H1 (cell line): ENCODE results near the gene CFDP1. TPM values are rescaled to one million over a fixed set of nuclear protein-coding genes. Genes with fewer than 3 reads are reported as not detected.

Experiments
- CTCF ChIA-PET: fragments of 300-600 bp; sonication (Branson Sonifier 250); formaldehyde crosslinking; loops from one replicate; lab custom pipeline; 2021; ENCODE audit not compliant: partially characterized antibody; lab: Charles Lee
- POLR2A ChIA-PET: fragments of 300-600 bp; sonication (Branson Sonifier 250); formaldehyde crosslinking; loops from one replicate; lab custom pipeline; 2021; ENCODE audit warnings: inconsistent platforms; ENCODE audit not compliant: partially characterized antibody; lab: Charles Lee
- DNase-seq, 2 experiments: peaks; one replicate each; pipeline versions ENCODE4 v3.0.0 to v3.0.0-alpha.2; 2010 to 2022; ENCODE audit warnings: low spot score in 2 of 2, low read depth in 1 of 2, mixed read lengths in 1 of 2
- FAIRE-seq: peaks from 2 replicates; lab custom pipeline; 2011; peaks lifted over from hg19 to GRCh38; lab: Jason Lieb, UNC
- H2AFZ ChIP-seq: 2 replicates; pipeline ENCODE4 v1.8.1; 2012; ENCODE audit warnings: low read length, inconsistent platforms
- H2AK5ac ChIP-seq: 2 replicates; pipeline ENCODE4 v1.6.1; 2013; ENCODE audit warnings: low read depth, low read length
- H2BK120ac ChIP-seq: replicated peaks from 2 replicates; pipeline ENCODE3; 2013; ENCODE audit warnings: low read depth, low read length, inconsistent platforms
- H2BK12ac ChIP-seq: 2 replicates; pipeline ENCODE4 v1.6.1; 2013; ENCODE audit warnings: low read depth, low read length
- H2BK15ac ChIP-seq: 2 replicates; pipeline ENCODE4 v1.6.1; 2013; ENCODE audit warnings: low read length
- H2BK20ac ChIP-seq: 2 replicates; pipeline ENCODE4 v1.6.1; 2013; ENCODE audit warnings: low read length
- H2BK5ac ChIP-seq: 2 replicates; pipeline ENCODE4 v1.6.1; 2013; ENCODE audit warnings: low read depth, low read length
- H3K14ac ChIP-seq: 2 replicates; pipeline ENCODE4 v1.6.1; 2013; ENCODE audit warnings: inconsistent platforms; ENCODE audit not compliant: insufficient read length
- H3K18ac ChIP-seq: 2 replicates; pipeline ENCODE4 v1.6.1; 2013; ENCODE audit warnings: low read length; ENCODE audit errors: extremely low read depth
- H3K23ac ChIP-seq: 2 replicates; pipeline ENCODE4 v1.6.1; 2013; ENCODE audit warnings: inconsistent platforms; ENCODE audit not compliant: insufficient read length
- H3K23me2 ChIP-seq: 2 replicates; pipeline ENCODE4 v1.6.1; 2013; ENCODE audit warnings: low read depth, low read length
- H3K27ac ChIP-seq: 2 replicates; pipeline ENCODE4 v1.6.1; 2011; ENCODE audit warnings: low read depth, low read length, inconsistent platforms
- H3K27me3 ChIP-seq, 4 experiments: replicated peaks in 1 of 4; 1 replicate in 1 of 4; 2 replicates in 3 of 4; pipeline versions ENCODE4 v1.6.1 to v1.8.1; 2011 to 2013; ENCODE audit warnings: low read length in 3 of 4, mild to moderate bottlenecking in 3 of 4, inconsistent platforms in 2 of 4, mixed read lengths in 2 of 4, moderate library complexity in 1 of 4; ENCODE audit not compliant: control insufficient read depth in 3 of 4, insufficient read depth in 3 of 4; ENCODE audit errors: extremely low read depth in 1 of 4
- H3K36me3 ChIP-seq, 4 experiments: 2 replicates each; pipeline versions ENCODE4 v1.6.1 to v1.8.1; 2011 to 2013; ENCODE audit warnings: mild to moderate bottlenecking in 4 of 4, low read length in 3 of 4, moderate library complexity in 2 of 4, control low read depth in 1 of 4, inconsistent platforms in 1 of 4; ENCODE audit not compliant: insufficient read depth in 4 of 4, control insufficient read depth in 2 of 4
- H3K4ac ChIP-seq: replicated peaks from 2 replicates; pipeline ENCODE3; 2013; ENCODE audit warnings: low read length, low read depth, mixed read lengths, inconsistent platforms; ENCODE audit not compliant: insufficient read length
- H3K4me1 ChIP-seq, 4 experiments: replicated peaks in 1 of 4; 1 replicate in 1 of 4; 2 replicates in 3 of 4; pipeline versions ENCODE4 v1.6.1 to v1.8.1; 2011 to 2013; ENCODE audit warnings: low read length in 3 of 4, inconsistent platforms in 2 of 4, mixed read lengths in 1 of 4; ENCODE audit not compliant: insufficient read depth in 4 of 4, control insufficient read depth in 3 of 4
- H3K4me2 ChIP-seq, 2 experiments: 2 replicates each; pipeline versions ENCODE4 v1.6.1 to v1.8.1; 2011 to 2013; ENCODE audit warnings: low read depth in 2 of 2, low read length in 2 of 2, control low read depth in 1 of 2, inconsistent platforms in 1 of 2, mild to moderate bottlenecking in 1 of 2; ENCODE audit not compliant: insufficient read depth in 1 of 2
- H3K4me3 ChIP-seq, 4 experiments: fragments of 200-600, 300-600 bp in 1 of 4; sonication (generic), shearing (Covaris generic), sonication (Bioruptor Twin) in 1 of 4; 2 replicates each; pipeline versions ENCODE4 v1.5.1 to v1.8.1; 2011 to 2016; ENCODE audit warnings: low read length in 4 of 4, low read depth in 3 of 4, control low read depth in 2 of 4, inconsistent platforms in 2 of 4, mild to moderate bottlenecking in 2 of 4, mixed read lengths in 1 of 4, moderate library complexity in 1 of 4; ENCODE audit not compliant: insufficient read depth in 2 of 4; ENCODE audit errors: extremely low read depth in 1 of 4
- H3K56ac ChIP-seq: replicated peaks from 2 replicates; pipeline ENCODE3; 2013; ENCODE audit warnings: low read depth, mild to moderate bottlenecking, mixed read lengths, low read length, inconsistent platforms; ENCODE audit not compliant: insufficient read length
- H3K79me1 ChIP-seq: 2 replicates; pipeline ENCODE4 v1.6.1; 2013; ENCODE audit warnings: low read depth, low read length, control low read depth
- H3K79me2 ChIP-seq, 2 experiments: 2 replicates each; pipeline versions ENCODE4 v1.6.1 to v1.8.1; 2012 to 2013; ENCODE audit warnings: low read length in 2 of 2, mild to moderate bottlenecking in 2 of 2, inconsistent platforms in 1 of 2; ENCODE audit not compliant: insufficient read depth in 2 of 2, control insufficient read depth in 1 of 2
- H3K9ac ChIP-seq, 4 experiments: replicated peaks in 1 of 4; 1 replicate in 1 of 4; 2 replicates in 3 of 4; pipeline versions ENCODE4 v1.6.1 to v1.8.1; 2011 to 2013; ENCODE audit warnings: low read depth in 3 of 4, low read length in 3 of 4, control low read depth in 2 of 4, mild to moderate bottlenecking in 2 of 4, moderate library complexity in 2 of 4, inconsistent platforms in 1 of 4; ENCODE audit errors: extremely low read depth in 1 of 4
- H3K9me3 ChIP-seq, 2 experiments: 2 replicates each; pipeline versions ENCODE4 v1.6.1 to v1.8.1; 2012 to 2013; ENCODE audit warnings: mild to moderate bottlenecking in 2 of 2, moderate library complexity in 2 of 2, control low read depth in 1 of 2, inconsistent platforms in 1 of 2, low read depth in 1 of 2, low read length in 1 of 2, mixed read lengths in 1 of 2; ENCODE audit not compliant: insufficient read depth in 2 of 2
- H4K20me1 ChIP-seq, 2 experiments: replicated peaks in 1 of 2; 2 replicates each; pipeline versions ENCODE3 to v1.8.1; 2011 to 2013; ENCODE audit warnings: inconsistent platforms in 2 of 2, low read length in 2 of 2, mild to moderate bottlenecking in 1 of 2; ENCODE audit not compliant: insufficient read depth in 2 of 2, control insufficient read depth in 1 of 2
- H4K5ac ChIP-seq: 2 replicates; pipeline ENCODE4 v1.6.1; 2013; ENCODE audit warnings: low read length, low read depth, mixed read lengths, inconsistent platforms; ENCODE audit not compliant: insufficient read length
- H4K8ac ChIP-seq: 2 replicates; pipeline ENCODE4 v1.8.0; 2013; ENCODE audit warnings: mild to moderate bottlenecking, moderate library complexity, low read length, inconsistent platforms; ENCODE audit not compliant: insufficient read depth; ENCODE audit errors: extremely low read depth
- H4K91ac ChIP-seq: replicated peaks from 2 replicates; pipeline ENCODE3; 2013; ENCODE audit warnings: low read length, mixed read lengths, inconsistent platforms; ENCODE audit not compliant: insufficient read length
- ASH2L ChIP-seq: fragments of 200-600, 300-600 bp; sonication (generic); IDR thresholded peaks from one replicate; pipeline ENCODE4 v1.7.1; 2017; ENCODE audit warnings: low read length
- BACH1 ChIP-seq: IDR thresholded peaks from 2 replicates; pipeline ENCODE4 v1.6.1; 2012; ENCODE audit warnings: low read length, improper control_type of control experiment
- BRCA1 ChIP-seq: IDR thresholded peaks from 2 replicates; pipeline ENCODE4 v1.6.1; 2012; ENCODE audit warnings: low read depth, low read length, improper control_type of control experiment
- CEBPB ChIP-seq: IDR thresholded peaks from 2 replicates; pipeline ENCODE4 v1.6.1; 2012; ENCODE audit warnings: low read depth, low read length
- GABPA ChIP-seq: IDR thresholded peaks from 2 replicates; pipeline ENCODE4 v1.6.1; 2011; ENCODE audit warnings: mild to moderate bottlenecking, low read length, moderate library complexity, borderline replicate concordance; ENCODE audit not compliant: insufficient read depth
- KDM1A ChIP-seq: fragments of 200-600, 300-600 bp; sonication (generic); IDR thresholded peaks from 2 replicates; pipeline ENCODE4 v1.7.1; 2016; ENCODE audit warnings: mild to moderate bottlenecking, low read length, borderline replicate concordance
- MAFK ChIP-seq: IDR thresholded peaks from 2 replicates; pipeline ENCODE4 v1.6.1; 2012; ENCODE audit warnings: low read depth, mild to moderate bottlenecking, improper control_type of control experiment, low read length
- SAP30 ChIP-seq: fragments of 300-600 bp; sonication (generic); IDR thresholded peaks from 2 replicates; pipeline ENCODE4 v1.7.1; 2012; ENCODE audit warnings: low read length, moderate library complexity, mild to moderate bottlenecking, inconsistent platforms; ENCODE audit not compliant: insufficient read depth, insufficient replicate concordance
- SIN3A ChIP-seq, 2 experiments: IDR thresholded peaks in 1 of 2; conservative IDR thresholded peaks in 1 of 2; 2 replicates each; pipeline ENCODE4 v1.6.1; 2011 to 2012; ENCODE audit warnings: low read length in 2 of 2, improper control_type of control experiment in 1 of 2, low read depth in 1 of 2, mild to moderate bottlenecking in 1 of 2
- SIRT6 ChIP-seq: IDR thresholded peaks from one replicate; pipeline ENCODE4 v1.7.1; 2012; ENCODE audit warnings: low read length, inconsistent platforms
- TAF1 ChIP-seq: IDR thresholded peaks from 2 replicates; pipeline ENCODE4 v1.6.1; 2011; ENCODE audit warnings: mild to moderate bottlenecking, low read depth, low read length
- TAF7 ChIP-seq: optimal IDR thresholded peaks from 2 replicates; pipeline ENCODE3; 2011; ENCODE audit warnings: low read depth, mild to moderate bottlenecking, inconsistent platforms, low read length, moderate library complexity, borderline replicate concordance
- ZNF274 ChIP-seq: IDR thresholded peaks from 2 replicates; pipeline ENCODE4 v1.7.0; 2012; ENCODE audit warnings: low read length, borderline replicate concordance; ENCODE audit errors: extremely low read depth
- WGBS, 2 experiments: shearing (Covaris generic) in 1 of 2; methylation state at CpG; one replicate each; pipeline versions ENCODE4 v1.1.6 to v1.1.7; 2013 to 2015; ENCODE audit warnings: low lambda C conversion rate in 2 of 2, mixed read lengths in 2 of 2, inconsistent platforms in 1 of 2, low coverage in 1 of 2, missing lambda C conversion rate in 1 of 2; ENCODE audit not compliant: insufficient replicate concordance in 2 of 2, insufficient coverage in 1 of 2, insufficient read length in 1 of 2; ENCODE audit errors: extremely low coverage in 1 of 2, missing lambda C conversion rate in 1 of 2; 5-methylcytosine and 5-hydroxymethylcytosine counted together
- polyA plus RNA-seq, 7 experiments: library from polyadenylated mRNA; depleted of rRNA in 3 of 7; stranded (reverse) in 5 of 7; unstranded in 2 of 7; fragments of >200 nt in 5 of 7; fragments of 200-250 nt in 2 of 7; gene quantifications; 1 replicate in 5 of 7; 2 replicates in 1 of 7; 4 replicates in 1 of 7; pipeline versions ENCODE4 v1.2.1 to v1.2.3, GENCODE V29; 2011 to 2013; ENCODE audit warnings: missing spikeins in 2 of 7, mixed read lengths in 2 of 7
- total RNA-seq: library from RNA; stranded (reverse); fragmentation: NEBNext Ultra II Directional; extraction: Animal tissue kit (Norgen Biotek cat#: 25700); gene quantifications from 2 replicates; pipeline ENCODE4 v1.2.1, GENCODE V29; 2021

CFDP1 gene
- total and polyA plus RNA-seq, 2 of the 8 experiments (the other 6 are each of a cell fraction or from before 2014, with no cell fraction given), result 25.5 to 77.3 TPM

GRCh38 chr16:75416904-75417565 is 16.3 kb downstream of the CFDP1 start:
- Histone ChIP-seq H3K9me3 (no peaks in the 10 kb centered on the region; a peak in 1 of 4 replicates), H3K79me2 (peaks cover 3 to 83% of the 10 kb centered on the region in 2 experiments; a peak in 3 of 4 replicates), H2BK5ac (no peak overlapping the region), H3K56ac (no peak overlapping the region), H2AK5ac (no peak overlapping the region), H4K20me1 (peaks cover 6 to 7% of the 10 kb centered on the region in 2 experiments), H2BK15ac (no peak overlapping the region), H3K27me3 (no peaks in the 10 kb centered on the region), H3K4me3 (no peak overlapping the region), H4K5ac (no peak overlapping the region), H3K4ac (no peak overlapping the region), H2BK120ac (no peak overlapping the region), H4K91ac (no peak overlapping the region), H3K36me3 (peaks cover 2 to 16% (median 7%) of the 10 kb centered on the region in 4 experiments; a peak in 7 of 8 replicates), H3K23me2 (no peaks in the 10 kb centered on the region), H3K4me1 (peaks cover 0 to 12% (median 7%) of the 10 kb centered on the region in 4 experiments; a peak in 5 of 7 replicates), H2AFZ (no peak overlapping the region), H3K79me1 (peaks cover 2% of the 10 kb centered on the region), H3K9ac (no peak overlapping the region), H2BK12ac (no peak overlapping the region), H3K14ac (no peak overlapping the region), H3K27ac (no peak overlapping the region), H3K23ac (no peak overlapping the region), H4K8ac (no peak overlapping the region), H2BK20ac (no peak overlapping the region), H3K4me2 (no peak overlapping the region), H3K18ac (no peak overlapping the region)
- POLR2A ChIA-PET, result interaction anchor here (0.6 to 0.8 kb wide), 2 partner anchors 17 to 694 kb away, joined by 4 to 5 read pairs; no protein-coding TSS in a partner anchor
- CTCF ChIA-PET, result interaction anchor here (0.7 to 6.5 kb wide), 4 partner anchors 14 to 105 kb away, joined by 3 to 33 read pairs (median 4); no protein-coding TSS in a partner anchor
- WGBS, 2 experiments, result 63% methylated on average over 2 of the region's 2 CpGs; no CpG with 5 or more reads in 1 of the 2 experiments
- FAIRE-seq (no peak), DNase-seq (no peak)
- TF ChIP-seq MAFK (no peak), SIRT6 (no peak), ZNF274 (no peak), TAF7 (no peak), TAF1 (no peak), KDM1A (no peak), CEBPB (no peak), SIN3A (conservative IDR thresholded peaks at IDR 0.05 in 1 of 2, IDR thresholded peaks at IDR 0.05 in 1 of 2; ENCODE audit: low read depth in 1 of 2, low read length in 2 of 2) (no peak), BRCA1 (no peak), SAP30 (no peak), GABPA (no peak), ASH2L (no peak), BACH1 (no peak)
